Right lobe of liver (tissue), 6 donors: Measurements from ENCODE around the gene CAB39. TPM values are rescaled to one million over a fixed set of nuclear protein-coding genes. Genes with fewer than 3 reads are reported as not detected.

ENCODE experiments used
- ATAC-seq, 4 donors: fragments of 200-7000 bp; cut with Tn5 transposase; one replicate each; pipeline ENCODE4 v1.9.1; 2020; ENCODE audit warnings: mild to moderate bottlenecking in 4 of 4, moderate library complexity in 4 of 4
- DNase-seq, 3 donors: peaks; one replicate each; pipeline ENCODE4 v3.0.0-alpha.2; 2020
- H3K27ac ChIP-seq, 3 donors: fragments of 200-600 bp; one replicate each; pipeline ENCODE4 v1.8.0; 2022
- H3K27me3 ChIP-seq, 2 donors: fragments of 200-600 bp; one replicate each; pipeline ENCODE4 v1.8.0; 2022
- H3K36me3 ChIP-seq, 4 donors: fragments of 200-600 bp; sonication (generic) in 1 of 4; one replicate each; pipeline versions ENCODE4 v1.5.1 to v1.8.0; 2017 to 2022; ENCODE audit warnings: control low read depth in 1 of 4
- H3K4me1 ChIP-seq, 4 donors: fragments of 200-600 bp; sonication (generic) in 1 of 4; one replicate each; pipeline versions ENCODE4 v1.5.1 to v1.8.0; 2017 to 2022; ENCODE audit warnings: control low read depth in 1 of 4
- H3K4me3 ChIP-seq, 3 donors: fragments of 200-600 bp; one replicate each; pipeline ENCODE4 v1.8.0; 2022
- H3K9me3 ChIP-seq, 4 donors: fragments of 200-600 bp; sonication (generic) in 1 of 4; one replicate each; pipeline versions ENCODE4 v1.5.1 to v1.8.0; 2017 to 2022; ENCODE audit warnings: control low read depth in 1 of 4
- POLR2A ChIP-seq: fragments of 450-650 bp; IDR thresholded peaks from one replicate; pipeline ENCODE4 v1.6.1; 2017; ENCODE audit warnings: antibody characterized with exemption, mild to moderate bottlenecking
- WGBS: methylation state at CpG from one replicate; pipeline ENCODE4 v1.1.6; 2018; ENCODE audit warnings: low coverage, low lambda C conversion rate; ENCODE audit not compliant: insufficient coverage; ENCODE audit errors: missing lambda C conversion rate; 5-methylcytosine and 5-hydroxymethylcytosine counted together
- intact Hi-C, 2 donors: fragments of 100-400 bp; cut with DNase I; formaldehyde crosslinking; loops; one replicate each; pipeline versions ENCODE4 v1.11.2 to v1.14.1; 2022
- total RNA-seq, 6 experiments: library from RNA; depleted of rRNA in 2 of 6; stranded (reverse); fragments of >200 nt in 2 of 6; fragmentation: NEBNext Ultra II Directional in 3 of 6; extraction: Animal tissue kit (Norgen Biotek cat#: 25700) in 3 of 6; gene quantifications; one replicate each; pipeline versions ENCODE4 v1.1.0 to v1.2.4, GENCODE V29; 2016 to 2023
- TF ChIP-seq, protein P1 (sequence below), 4 donors: fragments of 200-600 bp in 3 of 4; fragments of 450-650 bp in 1 of 4; IDR thresholded peaks; one replicate each; pipeline versions ENCODE4 v1.5.1 to v1.8.0; 2016 to 2022; ENCODE audit warnings: antibody characterized with exemption in 4 of 4, mild to moderate bottlenecking in 2 of 4
- donor health status: DM: no; HTN: yes; CAD: no.
- donor health status: DM: no; HTN: no; CAD: no.
- donor health status: DM: no; HTN: no; CAD: no.
- donor health status: DM: no; HTN: yes; CAD: no.
- donor health status: DM: no; HTN: yes; CAD: no.

CAB39 gene
- total RNA-seq, 6 experiments from 2014 or later = 25.3 to 32.4 (median 27.8) TPM

GRCh38 chr2:230713331-230714135, 891 bp downstream of the CAB39 start:
- peak; percentile 46 to 57 (median 51) for ATAC-seq

DNA sequence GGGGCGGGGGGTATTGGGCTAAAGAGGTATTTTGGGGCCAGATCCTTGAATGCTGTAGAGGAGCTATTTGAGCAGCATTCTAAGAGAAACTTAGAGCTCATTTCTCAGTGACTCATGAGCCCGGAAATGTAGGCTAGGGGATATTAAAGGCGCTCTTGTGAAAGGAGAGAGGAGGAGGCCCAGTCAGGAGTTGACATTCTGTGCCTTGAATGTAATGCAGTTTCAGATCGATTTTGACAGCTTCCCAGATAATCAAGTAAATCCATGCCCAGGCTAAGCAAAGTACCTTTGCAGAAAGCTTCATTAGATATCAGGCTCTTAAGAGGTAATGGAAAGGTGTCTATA, 1.5 kb downstream of the CAB39 start:
- WGBS = 3% methylated on average over 4 of the region's 4 CpGs
- DNase-seq = no peak
- Histone ChIP-seq H3K36me3 (no peaks in the 10 kb centered on the region), H3K27ac (peak overlapping the region; percentile 88 to 91 (median 91)), H3K9me3 (no peaks in the 10 kb centered on the region), H3K4me3 (peak overlapping the region; percentile 93 to 97 (median 94)), H3K27me3 (no peaks in the 10 kb centered on the region), H3K4me1 (peaks cover 0 to 20% (median 7%) of the 10 kb centered on the region in 4 donors)
- peak; percentile 5 to 52 (median 10) for ATAC-seq
- intact Hi-C loops = no loop called here
- TF ChIP-seq, protein P1, sequence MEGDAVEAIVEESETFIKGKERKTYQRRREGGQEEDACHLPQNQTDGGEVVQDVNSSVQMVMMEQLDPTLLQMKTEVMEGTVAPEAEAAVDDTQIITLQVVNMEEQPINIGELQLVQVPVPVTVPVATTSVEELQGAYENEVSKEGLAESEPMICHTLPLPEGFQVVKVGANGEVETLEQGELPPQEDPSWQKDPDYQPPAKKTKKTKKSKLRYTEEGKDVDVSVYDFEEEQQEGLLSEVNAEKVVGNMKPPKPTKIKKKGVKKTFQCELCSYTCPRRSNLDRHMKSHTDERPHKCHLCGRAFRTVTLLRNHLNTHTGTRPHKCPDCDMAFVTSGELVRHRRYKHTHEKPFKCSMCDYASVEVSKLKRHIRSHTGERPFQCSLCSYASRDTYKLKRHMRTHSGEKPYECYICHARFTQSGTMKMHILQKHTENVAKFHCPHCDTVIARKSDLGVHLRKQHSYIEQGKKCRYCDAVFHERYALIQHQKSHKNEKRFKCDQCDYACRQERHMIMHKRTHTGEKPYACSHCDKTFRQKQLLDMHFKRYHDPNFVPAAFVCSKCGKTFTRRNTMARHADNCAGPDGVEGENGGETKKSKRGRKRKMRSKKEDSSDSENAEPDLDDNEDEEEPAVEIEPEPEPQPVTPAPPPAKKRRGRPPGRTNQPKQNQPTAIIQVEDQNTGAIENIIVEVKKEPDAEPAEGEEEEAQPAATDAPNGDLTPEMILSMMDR (IDR thresholded peaks at IDR 0.05) = no peak
- no peak for TF ChIP-seq POLR2A

More at GRCh38 chr2:230713331-230714135, 891 bp downstream of the CAB39 start:
- H3K4me1 ChIP-seq = peaks cover 0 to 20% (median 7%) of the 10 kb centered on the region in 4 donors
- intact Hi-C loops = no loop called here
- TF ChIP-seq, protein P1 (IDR thresholded peaks at IDR 0.05) = no peak
- peak; percentile 17 for TF ChIP-seq POLR2A
- H3K9me3 ChIP-seq = no peaks in the 10 kb centered on the region
- 0% methylated on average over 25 of the region's 62 CpGs for WGBS
- H3K36me3 ChIP-seq = no peaks in the 10 kb centered on the region
- H3K27ac ChIP-seq = peak overlapping the region; percentile 88 to 91 (median 91)
- DNase-seq = peak; percentile 61 to 68 (median 64)
- peak overlapping the region; percentile 93 to 97 (median 94) for H3K4me3 ChIP-seq
- H3K27me3 ChIP-seq = no peaks in the 10 kb centered on the region

DNA sequence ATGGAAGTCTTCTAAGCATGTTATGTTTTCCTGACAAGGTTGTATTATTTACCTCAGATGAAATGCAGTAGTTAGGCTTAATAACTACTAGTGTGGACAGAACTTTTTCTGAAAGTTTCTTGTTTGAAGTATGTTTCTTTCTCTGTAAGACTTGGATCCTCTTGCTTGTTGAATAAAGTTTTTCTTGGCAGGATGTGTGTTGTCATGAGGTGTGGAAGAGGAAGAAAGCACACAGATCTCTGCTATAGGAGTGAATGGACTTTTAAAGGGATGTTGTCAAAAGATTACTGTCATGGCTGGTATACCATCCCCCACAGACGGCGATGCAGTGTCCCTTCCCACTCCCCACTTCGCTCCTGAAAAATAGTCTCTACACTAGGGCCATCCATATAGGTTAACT, 2.6 kb downstream of the CAB39 start:
- H3K4me3 ChIP-seq = no peak overlapping the region
- H3K36me3 ChIP-seq = no peaks in the 10 kb centered on the region
- intact Hi-C loops = no loop called here
- H3K9me3 ChIP-seq = no peaks in the 10 kb centered on the region
- no peak for DNase-seq
- peaks cover 0 to 20% (median 7%) of the 10 kb centered on the region in 4 donors for H3K4me1 ChIP-seq
- 68% methylated on average over 3 of the region's 3 CpGs for whole genome bisulfite sequencing
- TF ChIP-seq, protein P1 (IDR thresholded peaks at IDR 0.05) = no peak
- TF ChIP-seq POLR2A = no peak
- no peaks in the 10 kb centered on the region for H3K27me3 ChIP-seq
- no peak overlapping the region for H3K27ac ChIP-seq
- no peak for ATAC-seq

DNA sequence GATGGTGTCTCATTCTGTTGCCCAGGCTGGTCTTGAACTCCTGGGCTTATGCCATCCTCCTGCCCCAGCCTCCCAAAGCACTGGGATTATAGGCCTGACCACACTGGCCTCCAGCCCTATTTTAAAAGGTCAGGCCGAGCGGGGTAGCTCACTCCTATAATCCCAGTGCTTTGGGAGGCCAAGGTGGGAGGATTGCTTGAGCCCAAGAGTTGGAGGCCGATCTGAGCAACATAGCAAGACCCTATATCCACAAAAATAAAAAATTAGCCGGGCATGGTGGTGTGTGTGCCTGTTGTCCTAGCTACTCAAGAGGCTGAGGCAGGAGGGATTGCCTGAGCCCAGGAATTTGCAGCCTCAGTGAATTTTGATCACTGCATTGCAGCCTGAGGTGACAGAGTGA, 3.9 kb downstream of the CAB39 start:
- H3K27me3 ChIP-seq = no peaks in the 10 kb centered on the region
- DNase-seq (no peak), ATAC-seq (no peak)
- intact Hi-C loops = no loop called here
- H3K27ac ChIP-seq = no peak overlapping the region
- H3K4me1 ChIP-seq = peaks cover 0 to 20% (median 7%) of the 10 kb centered on the region in 4 donors
- H3K36me3 ChIP-seq = no peaks in the 10 kb centered on the region
- WGBS = 85% methylated on average over 4 of the region's 4 CpGs
- TF ChIP-seq, protein P1 (IDR thresholded peaks at IDR 0.05) = no peak
- TF ChIP-seq POLR2A = no peak
- H3K4me3 ChIP-seq = no peak overlapping the region
- no peaks in the 10 kb centered on the region for H3K9me3 ChIP-seq
